GM18502 (cell line): ENCODE results near the gene FOXI2.

Source experiments
- ATAC-seq: cut with Tn5 transposase; IDR thresholded peaks from one replicate; pipeline ENCODE4 v1.9.1; 2021; ENCODE audit warnings: mild to moderate bottlenecking; ENCODE audit not compliant: unreplicated experiment, poor library complexity

FOXI2 gene

DNA sequence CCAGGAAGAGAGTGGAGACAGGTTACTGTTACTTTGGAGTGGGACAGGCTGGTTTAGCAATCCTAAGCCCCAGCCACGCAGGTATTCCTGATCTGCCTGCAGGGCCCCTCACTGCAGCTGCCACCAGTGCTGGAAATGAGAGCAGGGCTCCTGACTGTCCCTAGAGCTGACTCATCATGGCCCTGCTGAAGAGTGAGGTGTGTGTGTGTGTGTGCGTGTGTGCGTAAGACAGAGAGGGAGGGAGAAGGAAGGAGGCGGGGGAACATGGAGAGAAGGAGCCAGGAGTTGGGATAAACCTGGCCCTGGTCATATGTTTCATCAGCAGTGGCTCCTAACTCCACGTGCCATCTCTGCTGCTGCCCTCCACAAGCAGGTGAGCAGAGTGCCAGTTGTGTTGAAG, 3.6 kb downstream of the FOXI2 start:
- ATAC-seq, result no peak

DNA sequence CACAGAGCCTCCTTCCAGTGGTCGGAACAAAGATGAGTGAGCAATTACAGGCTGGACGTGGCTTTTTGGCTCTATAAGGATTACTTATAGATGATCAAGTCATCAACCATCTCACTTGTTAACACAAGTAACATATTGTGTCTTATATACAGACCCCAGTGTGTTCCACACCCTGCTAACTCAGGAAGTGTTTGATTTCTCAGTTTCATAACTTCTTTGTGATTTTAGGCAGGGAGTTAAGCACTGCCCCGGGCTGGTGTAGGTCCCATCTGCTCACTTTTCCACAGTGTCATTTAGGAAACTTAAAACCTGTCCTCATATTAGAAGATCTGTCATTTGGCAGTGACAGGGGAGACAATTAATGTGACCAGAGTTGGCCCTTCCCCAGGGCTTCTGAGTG, 6.2 kb downstream of the FOXI2 start:
- no peak for ATAC-seq

DNA sequence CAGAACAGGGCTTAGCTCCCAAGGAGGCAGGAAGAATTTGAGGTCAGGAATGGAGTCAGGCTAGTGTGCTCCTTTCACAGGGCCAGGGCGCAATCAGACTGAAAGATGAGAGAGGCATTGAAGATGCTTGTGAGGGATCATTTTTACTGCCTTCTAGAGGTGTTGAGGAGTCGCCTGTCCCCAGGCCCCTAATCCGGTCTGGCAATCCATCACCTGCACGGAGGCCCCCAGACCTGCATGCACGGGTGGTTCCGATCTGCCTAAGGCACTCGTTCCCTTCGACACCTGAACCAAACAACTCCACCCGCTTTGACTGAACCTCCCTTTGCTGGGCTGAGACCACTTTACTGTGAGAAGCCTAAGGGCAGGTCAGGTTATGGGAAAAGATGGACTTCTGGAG, 8.0 kb downstream of the FOXI2 start:
- ATAC-seq, result no peak

DNA sequence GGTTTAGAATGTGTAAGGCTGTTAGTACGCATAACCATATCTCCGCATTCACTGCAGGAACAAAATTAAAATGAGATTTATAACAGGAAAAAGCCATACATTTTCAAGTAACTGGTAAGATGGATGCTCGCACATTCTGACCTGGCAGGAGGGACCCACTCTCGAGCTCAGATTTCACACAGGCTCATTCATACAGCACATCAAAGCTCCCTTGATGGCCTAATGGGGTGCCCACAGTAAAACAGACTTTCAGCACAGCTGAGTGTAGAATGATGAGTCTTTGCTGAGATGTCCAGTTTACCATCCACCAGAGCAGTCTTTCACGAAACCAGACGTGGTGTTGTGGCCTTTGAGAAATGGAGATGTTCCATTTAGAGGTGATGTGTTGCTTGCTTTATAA, 8.9 kb downstream of the FOXI2 start:
- ATAC-seq, result no peak

DNA sequence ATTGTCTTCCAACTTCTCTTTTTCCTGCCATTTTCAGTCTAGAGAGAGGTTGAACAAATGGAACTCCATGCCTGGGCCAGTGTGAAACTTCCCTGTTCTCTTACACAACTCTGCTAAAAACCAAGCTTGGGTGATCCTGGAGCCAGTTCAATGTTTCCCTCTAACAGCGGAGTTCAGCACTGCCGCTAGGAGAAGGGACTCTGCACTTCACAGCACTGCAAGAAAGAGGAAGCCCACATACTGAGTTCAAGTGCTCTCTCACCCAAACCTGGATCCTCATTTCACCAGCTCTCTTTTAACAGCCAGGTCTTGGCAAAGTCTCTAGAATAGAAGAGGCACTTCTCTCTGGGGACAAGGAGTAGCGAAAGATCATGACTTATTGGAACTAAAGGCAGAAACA, 18.8 kb downstream of the FOXI2 start:
- no peak for ATAC-seq

DNA sequence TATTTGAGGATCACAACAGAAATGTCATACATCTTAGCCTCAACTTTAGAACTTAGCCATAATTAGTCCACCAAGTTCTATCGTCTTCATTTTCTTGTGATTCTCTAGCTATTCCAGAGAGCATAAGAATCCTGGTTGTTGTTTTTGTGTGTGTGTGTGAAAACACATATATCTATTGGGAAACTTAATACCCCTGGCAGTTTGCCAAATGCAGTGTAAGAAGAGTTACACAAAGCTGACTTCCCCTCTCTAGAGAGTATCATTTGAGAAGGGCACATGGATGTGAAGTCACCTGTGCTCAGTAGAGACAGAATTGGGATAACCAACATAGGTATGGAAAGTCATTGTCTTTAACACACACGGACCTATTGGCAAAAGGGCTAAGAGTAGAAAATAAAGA, 19.3 kb downstream of the FOXI2 start:
- no peak for ATAC-seq

DNA sequence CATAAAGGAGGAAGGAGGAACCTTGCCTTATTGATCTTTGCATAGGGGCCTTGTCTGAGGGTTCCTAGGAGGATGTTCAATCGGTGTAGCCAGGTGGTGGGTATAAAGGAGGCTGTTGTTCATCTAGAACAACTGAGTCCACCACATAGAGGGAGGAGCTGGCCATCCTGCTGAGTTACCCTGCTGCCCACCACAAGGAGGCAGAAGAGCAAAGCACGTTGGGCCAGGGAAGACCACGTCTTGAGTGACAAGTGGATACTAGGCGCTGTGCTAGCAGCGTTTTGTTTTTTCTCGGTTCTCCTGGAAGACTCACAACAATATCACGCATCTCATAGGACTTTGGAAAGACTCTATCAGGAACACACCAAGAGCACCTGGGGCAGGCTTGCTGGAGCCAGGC, 20.0 kb downstream of the FOXI2 start:
- no peak for ATAC-seq

DNA sequence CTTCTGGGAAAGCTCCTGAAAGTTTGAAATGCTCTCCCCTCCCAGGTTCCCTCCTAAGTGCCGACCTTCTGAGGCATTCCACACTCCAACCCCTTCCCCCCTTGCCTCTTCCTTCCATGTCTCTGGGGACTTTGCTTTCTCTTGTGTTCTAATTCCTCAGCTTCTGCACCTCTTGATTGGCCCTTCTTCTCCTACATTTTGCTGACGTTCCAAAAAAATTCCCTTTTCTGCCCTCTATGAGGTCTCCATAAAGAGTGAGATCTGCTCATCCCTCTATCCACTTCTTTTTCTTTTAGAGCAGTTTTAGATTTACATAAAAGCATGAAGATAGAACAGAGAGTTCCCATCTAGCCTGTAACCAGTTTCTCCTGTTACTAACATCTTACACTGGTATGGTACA, 22.3 kb downstream of the FOXI2 start:
- no peak for ATAC-seq

DNA sequence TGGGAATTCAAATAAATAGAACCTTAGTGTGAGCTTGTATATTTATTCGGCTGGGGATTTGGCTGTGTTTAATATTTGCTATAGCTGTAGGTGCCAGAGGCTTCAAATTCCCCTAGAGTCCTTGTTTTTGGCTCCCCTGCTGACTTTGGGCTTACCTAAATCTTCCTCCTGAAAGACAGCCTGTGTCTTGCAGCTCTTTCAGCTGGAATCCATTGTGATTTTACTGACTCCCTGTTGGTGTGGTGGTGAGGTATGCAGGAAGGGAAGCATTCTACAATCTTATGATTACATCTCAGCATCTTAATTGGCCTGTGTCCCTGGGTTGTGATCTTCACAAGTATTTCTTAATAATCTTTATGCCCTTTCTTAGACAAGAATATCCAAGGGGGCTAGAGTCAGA, 25.9 kb downstream of the FOXI2 start:
- no peak for ATAC-seq

DNA sequence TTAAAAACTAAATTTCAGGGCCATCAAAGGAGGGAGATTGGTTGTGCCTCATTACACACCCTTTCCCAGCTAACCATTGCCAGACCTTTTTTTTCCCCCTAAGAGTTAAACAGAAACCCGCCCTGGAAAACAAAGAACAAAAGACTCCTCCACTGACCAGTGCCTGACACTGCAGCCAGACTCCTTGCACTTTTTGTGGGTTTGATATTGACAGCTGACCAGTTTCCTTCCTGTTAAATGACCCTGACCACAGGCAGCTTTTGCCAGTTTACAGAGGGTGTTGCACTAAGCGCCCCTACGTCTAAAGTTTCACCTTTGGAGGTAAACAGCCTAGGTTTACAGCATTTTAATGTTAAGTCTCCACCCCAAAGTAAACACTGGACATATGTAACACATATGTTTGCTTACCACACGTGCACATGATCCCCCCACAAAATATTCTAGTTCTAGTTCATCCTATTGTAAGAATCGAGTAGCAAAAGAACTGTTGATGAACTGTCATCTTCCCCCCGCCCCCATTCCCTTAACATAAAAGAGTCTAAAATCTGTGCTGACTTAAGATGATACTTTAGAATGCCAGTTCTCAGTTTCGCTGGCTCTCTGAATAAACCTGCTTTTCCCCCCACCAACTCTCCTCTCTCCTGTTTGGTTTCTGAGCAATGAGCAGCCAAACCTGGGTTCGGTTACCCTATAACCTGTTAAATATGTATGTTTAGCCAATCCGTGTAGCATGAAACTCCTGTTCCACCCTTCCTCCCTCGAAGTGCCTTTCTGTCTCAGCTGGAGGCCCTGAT, 38.0 kb downstream of the FOXI2 start:
- ATAC-seq, result no peak

DNA sequence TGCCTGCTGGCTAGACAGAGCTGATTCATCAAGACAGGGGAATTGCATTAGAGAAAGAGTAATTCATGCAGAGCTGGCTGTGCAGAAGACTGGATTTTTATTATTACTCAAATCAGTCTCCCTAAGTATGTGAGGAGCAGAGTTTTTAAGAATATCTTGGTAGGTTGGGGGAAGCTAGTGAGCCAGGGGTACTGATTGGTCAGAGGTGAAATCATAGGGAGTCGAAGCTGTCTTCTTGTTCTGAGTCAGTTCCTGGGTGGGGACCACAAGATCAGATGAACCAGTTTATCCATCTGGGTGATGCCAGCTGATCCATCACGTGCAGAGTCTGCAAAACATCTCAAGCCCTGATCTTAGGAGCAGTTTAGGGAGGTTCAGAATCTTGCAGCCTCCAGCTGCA, 39.8 kb downstream of the FOXI2 start:
- no peak for ATAC-seq

DNA sequence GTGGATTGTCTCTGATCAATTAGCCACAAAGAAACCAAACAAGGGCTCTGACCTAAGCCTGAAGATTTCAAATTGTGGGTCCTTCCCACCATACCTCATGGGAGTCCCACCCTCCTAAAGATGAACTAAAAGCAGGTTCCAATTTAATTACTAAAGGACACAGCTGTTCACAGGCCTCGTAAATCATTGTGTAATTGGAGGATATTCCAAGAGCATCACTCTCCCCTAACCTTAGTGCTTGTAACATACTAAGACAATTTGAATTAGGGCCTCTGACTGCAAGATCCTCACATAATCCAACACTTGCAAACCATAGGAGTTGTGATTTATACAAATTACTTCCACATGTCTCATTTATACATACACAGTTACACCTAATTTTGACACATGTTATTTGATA, 44.4 kb downstream of the FOXI2 start:
- no peak for ATAC-seq

DNA sequence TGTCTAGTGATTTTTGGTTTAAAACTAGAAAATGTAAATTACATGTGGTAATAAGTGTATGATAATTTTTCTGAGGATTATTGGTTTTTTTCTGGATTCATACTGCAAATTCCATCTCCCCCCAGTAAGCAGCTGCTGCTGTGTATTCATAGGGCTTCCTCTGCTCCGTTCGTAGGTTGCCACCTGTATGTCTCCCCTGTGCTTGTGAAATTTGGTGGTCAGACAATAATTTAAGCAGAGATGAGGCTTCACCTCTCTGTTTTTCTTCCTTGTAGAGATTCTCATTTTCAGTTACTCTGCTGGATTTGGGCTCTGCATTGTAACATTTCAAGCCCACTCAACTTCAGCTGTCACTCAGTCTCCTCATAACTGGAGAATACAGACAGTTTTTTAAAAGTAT, 50.9 kb downstream of the FOXI2 start:
- ATAC-seq, result no peak

DNA sequence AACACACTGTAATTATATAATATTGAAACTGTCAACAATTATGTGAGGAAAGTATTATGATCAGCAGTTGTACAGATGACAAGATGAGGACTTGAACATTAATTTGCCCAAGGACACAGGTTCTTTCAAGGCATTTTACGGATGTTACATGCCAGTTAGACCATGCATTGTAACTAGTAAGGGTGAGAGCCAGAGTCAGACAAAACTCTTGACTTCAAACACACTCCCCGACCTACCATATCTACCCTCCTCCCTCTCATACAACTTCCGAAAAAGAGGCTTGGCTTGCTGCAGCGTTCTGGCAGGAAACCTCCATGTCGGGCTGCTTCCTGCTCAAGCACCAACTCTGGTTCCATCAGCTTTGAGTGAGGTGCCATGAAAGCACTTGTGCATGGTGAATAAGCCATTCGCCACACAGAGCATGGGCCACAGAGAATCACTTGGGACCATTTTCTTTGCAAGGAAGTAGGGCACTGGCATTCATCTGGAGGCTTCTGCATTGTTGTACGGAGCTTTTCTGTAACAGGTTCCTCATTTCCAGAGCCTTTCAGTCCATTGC, 53.2 kb downstream of the FOXI2 start:
- ATAC-seq, result no peak
